SK-N-MC (cell line): ENCODE results near the gene YTHDF1.

Experiments used
- DNase-seq: peaks from one replicate; pipeline ENCODE4 v3.0.0-alpha.2; 2011; ENCODE audit warnings: low read depth, low spot score
- H3K27ac ChIP-seq: fragments of 200-600 bp; sonication (generic); 2 replicates; pipeline ENCODE4 v1.5.1; 2016; ENCODE audit warnings: mixed run types
- H3K36me3 ChIP-seq: fragments of 200-600 bp; sonication (generic); 2 replicates; pipeline ENCODE4 v1.6.1; 2017; ENCODE audit warnings: antibody characterized with exemption, low read length, mixed read lengths; ENCODE audit not compliant: insufficient read depth
- H3K4me3 ChIP-seq: fragments of 200-600 bp; sonication (generic); 2 replicates; pipeline ENCODE4 v1.5.1; 2016
- H3K9ac ChIP-seq: fragments of 200-600 bp; sonication (generic); 2 replicates; pipeline ENCODE4 v1.8.0; 2017; ENCODE audit warnings: mixed run types, mixed read lengths; ENCODE audit not compliant: insufficient read length
- H3K9me3 ChIP-seq: fragments of 200-600 bp; sonication (generic); 2 replicates; pipeline ENCODE4 v1.6.1; 2017; ENCODE audit warnings: low read depth, mild to moderate bottlenecking, antibody characterized with exemption, low read length, moderate library complexity, mixed read lengths
- EZH2 ChIP-seq: fragments of 200-600 bp; sonication (generic); IDR thresholded peaks from one replicate; pipeline ENCODE4 v1.6.1; 2017; ENCODE audit warnings: antibody characterized with exemption
- FOXP2 ChIP-seq: optimal IDR thresholded peaks from 2 replicates; pipeline ENCODE3; 2011; ENCODE audit warnings: mild to moderate bottlenecking, moderate library complexity; ENCODE audit not compliant: insufficient read depth; ENCODE audit errors: extremely low read length, control extremely low read depth
- POLR2AphosphoS5 ChIP-seq: IDR thresholded peaks from 2 replicates; pipeline ENCODE4 v1.6.1; 2012; ENCODE audit warnings: mild to moderate bottlenecking, low read depth, low read length, borderline replicate concordance

YTHDF1 gene

DNA sequence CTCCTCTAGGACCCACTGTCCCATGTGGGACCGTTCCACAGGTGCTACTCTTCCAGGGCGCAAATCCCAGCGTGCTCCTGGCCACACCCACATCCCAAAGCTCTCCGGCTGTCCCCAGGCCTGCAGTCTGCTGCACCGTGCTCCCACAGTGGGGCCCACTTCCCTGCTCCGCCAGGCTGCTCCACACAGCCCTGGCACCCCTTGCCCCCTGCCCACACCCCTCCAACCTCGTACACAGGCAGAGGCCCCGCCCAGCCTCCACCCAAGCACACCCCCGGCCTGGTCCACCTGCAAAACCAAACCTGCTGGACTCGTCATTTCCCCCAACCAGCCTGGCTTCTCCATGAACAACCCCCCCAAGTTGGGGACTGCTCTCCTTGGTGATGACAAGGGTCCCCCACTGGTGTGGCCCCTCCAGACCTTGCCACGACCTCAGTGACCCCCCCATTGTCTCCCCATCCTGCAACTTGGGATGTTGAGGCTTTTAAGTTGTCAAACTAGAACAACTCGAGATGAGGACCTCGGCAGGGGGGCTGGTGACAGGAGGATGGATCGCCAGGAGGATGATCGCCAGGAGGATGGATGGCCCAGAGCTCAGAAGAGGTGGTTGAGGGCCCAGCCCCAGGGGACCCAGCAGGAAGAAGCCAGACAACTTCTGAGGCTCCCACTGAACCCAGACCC lies 27.1 kb downstream of the YTHDF1 start:
- no peak overlapping the region for H3K4me3 ChIP-seq
- no peak for DNase-seq
- no peaks in the 10 kb centered on the region for H3K36me3 ChIP-seq
- no peak overlapping the region for H3K27ac ChIP-seq
- TF ChIP-seq EZH2: no peak
- no peak for TF ChIP-seq POLR2AphosphoS5
- TF ChIP-seq FOXP2: no peak
- no peaks in the 10 kb centered on the region for H3K9me3 ChIP-seq
- no peak overlapping the region for H3K9ac ChIP-seq

DNA sequence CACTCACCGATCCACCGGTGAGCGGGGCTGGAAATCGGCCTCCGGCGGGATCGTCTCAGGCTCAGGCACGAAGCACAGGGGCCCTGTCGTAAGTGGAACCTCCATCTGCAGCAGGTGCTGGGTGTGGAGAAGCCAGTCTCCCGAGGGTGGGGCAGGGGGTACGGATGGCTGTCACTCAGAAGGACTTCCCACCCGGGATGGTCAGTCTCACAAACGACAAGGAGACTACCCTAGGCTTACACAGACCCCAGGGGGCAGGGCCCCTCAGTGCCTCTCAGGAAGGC lies 27.8 kb downstream of the YTHDF1 start:
- Histone ChIP-seq H3K4me3 (no peak overlapping the region), H3K27ac (no peak overlapping the region), H3K9me3 (no peaks in the 10 kb centered on the region), H3K36me3 (no peaks in the 10 kb centered on the region), H3K9ac (no peak overlapping the region)
- TF ChIP-seq EZH2: no peak
- no peak for TF ChIP-seq FOXP2
- no peak for TF ChIP-seq POLR2AphosphoS5
- DNase-seq: no peak

DNA sequence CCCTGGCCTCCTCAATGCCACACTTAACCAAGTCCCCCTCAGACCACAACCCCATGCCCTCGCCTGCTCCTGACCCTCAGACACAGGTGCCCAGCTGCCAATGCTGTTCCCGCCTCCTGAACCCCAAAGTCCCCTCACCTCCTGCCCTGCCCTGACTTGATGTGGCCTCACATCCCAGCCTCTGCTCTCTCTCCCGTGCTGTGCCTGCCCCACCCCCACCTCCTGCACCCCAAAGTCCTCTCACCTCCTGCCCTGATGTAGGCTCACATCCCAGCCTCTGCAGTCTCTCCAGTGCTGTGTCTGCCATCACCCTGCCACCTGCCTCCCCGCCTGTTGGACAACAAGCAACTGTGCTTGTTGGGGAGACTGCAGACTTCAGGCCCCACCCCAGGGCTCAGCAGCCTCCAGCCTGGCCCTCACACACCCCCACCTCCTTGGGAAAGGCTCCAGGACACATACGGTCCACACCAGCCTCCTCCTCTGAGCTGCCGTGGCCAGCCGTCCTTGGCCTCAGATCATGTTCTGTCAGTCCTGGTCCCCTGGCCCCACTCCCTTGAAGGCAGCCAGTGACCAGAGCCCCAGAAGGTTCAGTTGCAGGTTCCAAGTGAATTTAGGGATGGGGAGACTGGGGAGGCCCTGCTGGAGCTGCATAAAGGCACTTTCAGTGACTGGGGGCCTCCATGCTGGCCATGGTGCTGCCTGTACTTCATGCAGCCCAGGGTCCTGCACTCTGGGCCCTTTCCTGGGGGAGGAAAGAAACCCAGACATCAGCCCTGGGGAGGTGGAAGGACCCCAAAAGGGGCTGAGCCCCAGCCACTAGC lies 28.4 kb downstream of the YTHDF1 start:
- no peaks in the 10 kb centered on the region for H3K9me3 ChIP-seq
- no peak overlapping the region for H3K27ac ChIP-seq
- no peak for TF ChIP-seq EZH2
- no peak for TF ChIP-seq POLR2AphosphoS5
- TF ChIP-seq FOXP2: no peak
- DNase-seq: no peak
- H3K4me3 ChIP-seq: no peak overlapping the region
- H3K9ac ChIP-seq: no peak overlapping the region
- no peaks in the 10 kb centered on the region for H3K36me3 ChIP-seq

DNA sequence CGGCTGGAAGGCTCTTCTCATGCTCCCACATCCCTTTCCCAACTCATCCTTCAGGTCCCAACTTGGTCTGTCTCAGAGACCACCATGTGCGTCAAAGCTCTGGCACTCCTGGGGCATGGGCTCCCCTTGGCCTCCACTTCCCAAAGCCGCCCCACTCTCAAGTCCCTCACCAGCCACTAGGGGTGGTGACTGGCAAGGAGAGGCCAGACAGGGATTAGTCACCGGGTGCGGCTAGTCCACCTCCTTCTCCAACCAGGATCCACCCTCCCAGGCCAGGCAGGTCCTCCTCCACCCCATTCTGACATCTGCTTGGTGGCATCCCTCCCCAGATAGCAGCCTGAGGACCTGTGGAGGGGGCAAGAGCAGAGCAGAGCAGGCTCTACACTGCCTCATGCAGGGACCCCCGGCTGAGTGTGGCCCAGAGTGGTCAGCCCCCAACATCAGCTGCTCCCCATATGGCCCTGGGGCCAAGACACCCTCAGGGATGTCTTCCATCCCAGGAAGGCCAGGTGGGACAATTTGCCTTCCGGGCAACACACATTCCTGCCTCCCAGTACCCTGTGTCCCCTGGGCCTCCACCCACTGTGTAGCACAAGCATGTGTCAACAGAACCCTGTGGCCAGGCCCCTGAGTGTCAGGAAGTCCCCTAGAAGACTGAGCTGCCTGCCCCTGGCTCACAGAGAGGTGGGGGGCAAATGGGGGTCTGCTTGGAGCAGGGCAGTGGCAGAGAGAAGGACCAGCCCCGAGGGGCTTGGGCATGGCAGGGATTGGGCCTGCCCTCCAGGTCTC lies 29.2 kb downstream of the YTHDF1 start:
- H3K4me3 ChIP-seq: no peak overlapping the region
- TF ChIP-seq POLR2AphosphoS5 (no peak), EZH2 (no peak), FOXP2 (no peak)
- no peak overlapping the region for H3K27ac ChIP-seq
- H3K36me3 ChIP-seq: no peaks in the 10 kb centered on the region
- no peak for DNase-seq
- H3K9me3 ChIP-seq: no peaks in the 10 kb centered on the region
- H3K9ac ChIP-seq: no peak overlapping the region

DNA sequence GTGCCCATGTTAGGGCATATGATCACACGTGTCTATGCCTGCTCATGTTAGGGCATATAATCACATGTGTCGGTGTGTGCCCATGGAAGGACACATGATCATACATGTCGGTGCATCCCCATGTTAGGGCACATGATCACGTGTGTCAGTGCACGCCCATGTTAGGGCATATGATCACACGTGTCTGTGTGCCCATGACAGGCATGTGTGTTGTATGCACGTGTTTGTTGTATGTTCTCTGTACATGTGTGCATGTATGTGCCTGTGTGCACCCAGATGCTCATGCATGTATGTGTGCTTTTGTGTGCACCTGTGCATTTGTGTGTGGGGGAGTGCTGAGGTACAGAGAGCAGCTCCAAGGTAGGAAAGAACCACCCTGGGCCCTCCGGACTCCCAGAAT lies 29.8 kb downstream of the YTHDF1 start:
- no peak for TF ChIP-seq FOXP2
- no peak for DNase-seq

DNA sequence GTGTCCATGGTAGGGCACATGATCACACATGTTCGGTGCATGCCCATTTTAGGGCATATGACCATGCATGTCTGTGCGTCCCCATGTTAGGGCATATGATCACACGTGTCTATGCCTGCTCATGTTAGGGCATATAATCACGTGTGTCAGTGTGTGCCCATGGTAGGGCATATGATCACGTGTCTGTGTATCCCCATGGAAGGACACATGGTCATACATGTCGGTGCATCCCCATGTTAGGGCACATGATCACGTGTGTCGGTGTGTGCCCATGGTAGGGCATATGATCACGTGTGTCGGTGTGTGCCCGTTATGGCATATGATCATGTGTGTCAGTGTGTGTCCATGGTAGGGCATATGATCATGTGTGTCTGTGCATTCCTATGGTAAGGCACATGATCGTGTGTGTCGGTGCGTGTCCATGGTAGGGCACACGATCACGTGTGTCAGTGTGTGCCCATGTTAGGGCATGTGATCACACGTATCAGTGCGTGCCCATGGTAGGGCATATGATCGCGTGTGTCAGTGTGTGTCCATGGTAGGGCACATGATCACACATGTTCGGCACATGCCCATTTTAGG lies 30.6 kb downstream of the YTHDF1 start:
- Histone ChIP-seq H3K4me3 (no peak overlapping the region), H3K36me3 (no peaks in the 10 kb centered on the region), H3K27ac (no peak overlapping the region), H3K9me3 (no peaks in the 10 kb centered on the region), H3K9ac (no peak overlapping the region)
- TF ChIP-seq EZH2: no peak
- no peak for TF ChIP-seq FOXP2
- no peak for TF ChIP-seq POLR2AphosphoS5
- no peak for DNase-seq

More for the DNA sequence above, 29.8 kb downstream of the YTHDF1 start:
- Histone ChIP-seq H3K4me3 (no peak overlapping the region), H3K9me3 (no peaks in the 10 kb centered on the region), H3K9ac (no peak overlapping the region), H3K36me3 (no peaks in the 10 kb centered on the region), H3K27ac (no peak overlapping the region)

DNA sequence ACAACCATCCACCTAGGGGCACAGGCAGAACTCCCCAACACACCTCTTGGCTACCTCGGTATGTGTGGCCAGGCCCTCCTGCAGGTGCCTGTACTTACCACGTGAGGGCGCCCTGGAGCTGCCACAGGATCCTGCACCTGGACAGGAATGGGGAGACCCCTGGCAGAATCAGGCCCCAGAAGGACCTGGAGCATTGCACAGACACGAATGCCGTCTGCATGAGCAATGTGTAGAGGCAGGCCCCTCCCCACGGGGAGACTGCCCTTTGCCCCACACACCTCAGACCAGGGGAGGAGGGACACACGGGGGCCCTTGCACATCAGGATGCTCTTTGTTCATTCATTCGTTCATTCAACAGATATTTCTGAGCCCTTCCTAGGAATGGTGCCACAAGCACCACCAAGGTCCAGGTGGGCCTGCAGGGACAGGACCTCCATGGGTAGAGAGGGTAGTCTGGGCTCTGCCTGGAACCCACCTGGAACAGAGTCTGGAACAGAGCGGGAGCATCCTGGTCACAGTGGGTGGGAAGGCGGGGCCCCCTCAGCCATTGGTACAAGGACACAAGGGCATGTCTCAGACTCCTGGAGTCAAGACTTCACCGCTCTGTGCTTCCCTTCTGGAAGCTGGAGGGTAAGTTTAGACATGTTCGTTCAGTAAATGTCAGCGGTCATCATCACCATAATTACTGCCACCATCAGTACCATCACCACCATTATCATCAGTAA lies 32.3 kb downstream of the YTHDF1 start:
- Histone ChIP-seq H3K27ac (no peak overlapping the region), H3K4me3 (no peak overlapping the region), H3K9me3 (no peaks in the 10 kb centered on the region), H3K9ac (no peak overlapping the region), H3K36me3 (no peaks in the 10 kb centered on the region)
- TF ChIP-seq FOXP2 (no peak), POLR2AphosphoS5 (no peak), EZH2 (no peak)
- no peak for DNase-seq

DNA sequence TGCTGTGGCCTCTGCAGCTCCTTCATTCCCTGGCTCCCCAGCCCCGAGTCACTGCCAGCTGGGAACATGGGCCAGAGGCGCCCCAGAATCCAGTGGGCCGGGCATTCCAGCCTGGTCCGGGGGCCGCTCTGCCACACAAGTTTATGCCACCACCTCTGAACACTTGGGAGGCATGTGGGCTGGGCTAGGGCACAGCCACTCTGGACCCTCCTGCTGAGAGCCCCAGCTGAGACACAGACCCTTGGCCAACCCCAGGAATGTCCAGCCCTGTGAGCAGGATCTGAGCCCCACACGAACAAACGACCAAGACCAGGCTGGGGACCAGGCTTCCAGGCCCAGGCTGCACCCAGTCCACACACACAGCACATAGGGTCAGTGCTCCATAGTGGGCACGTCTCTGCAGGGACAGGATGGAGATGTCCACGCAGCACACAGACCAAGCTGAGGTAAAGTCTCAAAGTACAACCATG lies 33.0 kb downstream of the YTHDF1 start:
- Histone ChIP-seq H3K9ac (no peak overlapping the region), H3K36me3 (no peaks in the 10 kb centered on the region), H3K4me3 (no peak overlapping the region), H3K27ac (no peak overlapping the region), H3K9me3 (no peaks in the 10 kb centered on the region)
- TF ChIP-seq POLR2AphosphoS5: no peak
- no peak for TF ChIP-seq FOXP2
- TF ChIP-seq EZH2: no peak
- no peak for DNase-seq
